Karpas-422 (cell line): Measurements from ENCODE around the gene HCFC2. TPM values are rescaled to one million over a fixed set of nuclear protein-coding genes. Genes with fewer than 3 reads are reported as not detected.

Experiments
- DNase-seq: peaks from one replicate; pipeline ENCODE4 v3.0.0-alpha.2; 2015
- H2AFZ ChIP-seq: fragments of 200-600 bp; sonication (generic); 2 replicates; pipeline ENCODE4 v1.6.1; 2014; ENCODE audit warnings: antibody characterized with exemption, low read length, mixed read lengths
- H3K27ac ChIP-seq: fragments of 200-600 bp; sonication (generic); 2 replicates; pipeline ENCODE4 v1.5.1; 2014; ENCODE audit warnings: mild to moderate bottlenecking, low read length, moderate library complexity
- H3K27me3 ChIP-seq: fragments of 200-600 bp; sonication (generic); 2 replicates; pipeline ENCODE4 v1.6.1; 2014; ENCODE audit warnings: low read length, mixed read lengths
- H3K36me3 ChIP-seq: fragments of 200-600 bp; sonication (generic); 2 replicates; pipeline ENCODE4 v1.6.1; 2014; ENCODE audit warnings: low read length, mixed read lengths; ENCODE audit not compliant: insufficient read depth
- H3K4me1 ChIP-seq: fragments of 200-600 bp; sonication (generic); 2 replicates; pipeline ENCODE4 v1.6.1; 2014; ENCODE audit warnings: mild to moderate bottlenecking, low read length, mixed read lengths
- H3K4me2 ChIP-seq: fragments of 200-600 bp; sonication (generic); 2 replicates; pipeline ENCODE4 v1.6.1; 2014; ENCODE audit warnings: low read length, low read depth, mild to moderate bottlenecking; ENCODE audit not compliant: poor library complexity, severe bottlenecking
- H3K4me3 ChIP-seq: fragments of 200-600 bp; sonication (generic); 2 replicates; pipeline ENCODE4 v1.5.1; 2014; ENCODE audit warnings: mild to moderate bottlenecking, antibody characterized with exemption, low read length, mixed read lengths
- H3K79me2 ChIP-seq: fragments of 200-600 bp; sonication (generic); 2 replicates; pipeline ENCODE4 v1.6.1; 2014; ENCODE audit warnings: mild to moderate bottlenecking, low read length, mixed read lengths
- H3K9ac ChIP-seq: fragments of 200-600 bp; sonication (generic); 2 replicates; pipeline ENCODE4 v1.6.0; 2014; ENCODE audit warnings: low read length
- H3K9me2 ChIP-seq: fragments of 200-600 bp; sonication (generic), shearing (Covaris generic); replicated peaks from 2 replicates; pipeline ENCODE4 v1.6.0; 2014; ENCODE audit warnings: mild to moderate bottlenecking, low read length, moderate library complexity; ENCODE audit not compliant: insufficient read depth
- H3K9me3 ChIP-seq: fragments of 300-700, 200-600 bp; sonication (generic); 2 replicates; pipeline ENCODE4 v1.6.1; 2014; ENCODE audit warnings: low read length, mixed read lengths
- H4K20me1 ChIP-seq: fragments of 200-600 bp; sonication (generic); 2 replicates; pipeline ENCODE4 v1.6.1; 2014; ENCODE audit warnings: mild to moderate bottlenecking, antibody characterized with exemption, low read length, low read depth; ENCODE audit not compliant: insufficient read depth
- total RNA-seq: library from RNA; depleted of rRNA; stranded (reverse); fragments of >200 nt; shearing (Covaris generic); gene quantifications from 2 replicates; pipeline ENCODE4 v1.2.3, GENCODE V29; 2014; ENCODE audit warnings: low replicate concordance

The HCFC2 gene
- total RNA-seq, 1 experiment from 2014 or later = 17.2 TPM

DNA sequence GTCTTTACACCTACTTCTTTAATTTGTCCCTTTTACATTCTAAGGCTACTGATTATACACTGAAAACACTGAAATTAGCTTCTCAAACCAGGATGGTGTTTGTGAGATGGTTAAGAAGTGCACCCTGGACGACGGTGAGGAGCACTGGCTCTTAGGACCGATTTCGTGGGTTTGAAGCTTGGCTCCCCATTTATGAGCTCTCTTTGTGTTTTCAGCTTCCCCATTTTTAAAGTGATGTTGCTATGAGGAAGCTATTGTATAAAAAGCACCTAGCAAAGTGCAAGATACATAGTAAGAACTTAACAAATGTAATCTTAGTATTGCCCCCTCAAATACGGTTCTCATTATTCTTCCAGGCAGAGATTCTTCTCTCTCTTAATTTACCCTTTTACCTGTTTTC lies 69.0 kb downstream of the HCFC2 start:
- H3K27ac ChIP-seq = no peak overlapping the region
- no peaks in the 10 kb centered on the region for H3K27me3 ChIP-seq
- no peak overlapping the region for H2AFZ ChIP-seq
- H3K4me3 ChIP-seq = no peak overlapping the region
- no peak overlapping the region for H3K9ac ChIP-seq
- H4K20me1 ChIP-seq = no peaks in the 10 kb centered on the region
- no peaks in the 10 kb centered on the region for H3K9me3 ChIP-seq
- peaks cover 84% of the 10 kb centered on the region for H3K79me2 ChIP-seq
- no peak overlapping the region for H3K4me2 ChIP-seq
- H3K9me2 ChIP-seq = no peaks in the 10 kb centered on the region
- peak; percentile 46 for DNase-seq
- H3K36me3 ChIP-seq = peaks cover 25% of the 10 kb centered on the region; the same call in 1 of the 2 replicates
- H3K4me1 ChIP-seq = peaks cover 35% of the 10 kb centered on the region

- Histone ChIP-seq H3K9me2 (no peaks in the 10 kb centered on the region), H4K20me1 (no peaks in the 10 kb centered on the region), H3K4me3 (no peak overlapping the region), H3K9ac (no peak overlapping the region; the same call in 1 of the 2 replicates), H3K4me1 (peaks cover 40% of the 10 kb centered on the region), H3K9me3 (no peaks in the 10 kb centered on the region), H3K27ac (no peak overlapping the region), H3K4me2 (no peak overlapping the region), H2AFZ (no peak overlapping the region), H3K79me2 (peaks cover 82% of the 10 kb centered on the region), H3K36me3 (peaks cover 24% of the 10 kb centered on the region; the same call in 1 of the 2 replicates), H3K27me3 (no peaks in the 10 kb centered on the region)
- DNase-seq = no peak
Measured at GRCh38 chr12:104133866-104134265, 69.5 kb downstream of the HCFC2 start.

GRCh38 chr12:104134882-104135281 lies 70.6 kb downstream of the HCFC2 start:
- no peaks in the 10 kb centered on the region for H3K9me2 ChIP-seq
- peaks cover 74% of the 10 kb centered on the region for H3K79me2 ChIP-seq
- H3K27ac ChIP-seq = peak overlapping the region; percentile 75
- no peaks in the 10 kb centered on the region for H3K27me3 ChIP-seq
- peaks cover 41% of the 10 kb centered on the region for H3K4me1 ChIP-seq
- no peak overlapping the region for H3K4me3 ChIP-seq
- no peaks in the 10 kb centered on the region for H4K20me1 ChIP-seq
- no peak overlapping the region for H2AFZ ChIP-seq
- peak overlapping the region; percentile 83 for H3K4me2 ChIP-seq
- no peaks in the 10 kb centered on the region for H3K9me3 ChIP-seq
- no peak for DNase-seq
- no peak overlapping the region for H3K9ac ChIP-seq
- peaks cover 19% of the 10 kb centered on the region; the same call in 1 of the 2 replicates for H3K36me3 ChIP-seq

- DNase-seq = peak; percentile 69
- peaks cover 58% of the 10 kb centered on the region for H3K79me2 ChIP-seq
- peak overlapping the region; percentile 90 for H3K9ac ChIP-seq
- no peaks in the 10 kb centered on the region for H3K27me3 ChIP-seq
- peak overlapping the region; percentile 83 for H3K4me2 ChIP-seq
- H4K20me1 ChIP-seq = no peaks in the 10 kb centered on the region
- peak overlapping the region; percentile 92 for H3K4me3 ChIP-seq
- H2AFZ ChIP-seq = no peak overlapping the region
- no peaks in the 10 kb centered on the region for H3K9me2 ChIP-seq
- peak overlapping the region; percentile 75 for H3K27ac ChIP-seq
- H3K9me3 ChIP-seq = no peaks in the 10 kb centered on the region
- H3K36me3 ChIP-seq = peaks cover 14% of the 10 kb centered on the region; the same call in 1 of the 2 replicates
- peaks cover 41% of the 10 kb centered on the region for H3K4me1 ChIP-seq
Measured at GRCh38 chr12:104136577-104136976, 72.2 kb downstream of the HCFC2 start.

DNA sequence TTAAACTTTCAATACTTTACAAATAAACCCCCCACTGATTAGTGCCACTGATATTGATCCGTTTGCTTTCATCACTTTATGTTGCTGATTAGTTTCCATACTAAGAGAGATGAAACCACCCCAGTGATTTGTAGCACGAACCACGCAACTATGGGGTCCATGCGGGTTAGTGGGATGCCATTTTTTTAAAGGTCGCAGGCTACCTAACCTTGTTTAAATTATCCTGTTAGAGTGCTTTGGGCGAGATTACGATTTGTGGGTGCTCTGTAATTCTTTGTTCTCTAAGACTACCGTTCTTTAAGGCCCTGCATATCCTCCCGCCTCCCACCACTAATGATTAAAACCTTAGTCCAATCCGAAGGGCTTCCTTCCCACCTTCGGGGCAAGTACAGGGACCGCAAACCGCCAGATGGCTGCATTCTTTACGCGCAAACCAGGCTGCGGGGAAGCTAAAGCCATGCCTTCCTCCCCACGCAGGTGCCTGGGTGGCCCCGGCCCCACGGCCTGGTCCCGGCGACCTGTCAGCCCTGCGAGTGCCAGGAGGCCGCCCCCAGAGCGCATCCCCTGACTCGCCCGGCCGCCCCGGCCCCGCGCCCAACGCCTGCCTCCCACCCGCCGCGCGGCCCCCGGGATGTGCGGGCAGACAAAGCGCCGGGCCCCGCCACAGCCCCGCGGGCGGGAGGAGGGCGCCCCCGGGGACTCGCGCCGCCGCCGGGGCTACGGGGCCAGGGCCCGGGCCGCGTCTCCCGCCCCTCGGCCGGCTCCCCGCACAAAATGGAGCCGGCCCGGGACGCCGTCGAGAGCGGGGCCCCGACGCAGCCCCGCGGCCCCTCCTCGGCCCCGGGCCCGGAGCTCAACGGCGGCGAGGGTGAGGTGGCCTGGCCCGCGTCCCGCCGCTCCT lies 72.9 kb downstream of the HCFC2 start:
- Histone ChIP-seq H3K4me1 (peaks cover 41% of the 10 kb centered on the region), H3K4me2 (peak overlapping the region; percentile 83), H3K9me2 (no peaks in the 10 kb centered on the region), H3K27me3 (no peaks in the 10 kb centered on the region), H3K36me3 (peaks cover 8% of the 10 kb centered on the region; the same call in 1 of the 2 replicates), H3K9ac (peak overlapping the region; percentile 90), H3K27ac (peak overlapping the region; percentile 75), H3K9me3 (no peaks in the 10 kb centered on the region), H4K20me1 (no peaks in the 10 kb centered on the region), H2AFZ (0 out of 2 replicates have a peak overlapping the region, but pooled peaks have one; percentile 3), H3K4me3 (peak overlapping the region; percentile 92), H3K79me2 (peaks cover 51% of the 10 kb centered on the region)
- DNase-seq = peak; percentile 78

GRCh38 chr12:104137902-104138796 lies 73.8 kb downstream of the HCFC2 start, which contains the start of gene NFYB:
Gene NFYB, minus strand, starts transcription at chr12:104138210. Its CDS starts 2,757 bp downstream, at chr12:104135453.
- H3K79me2 ChIP-seq = peaks cover 42% of the 10 kb centered on the region
- H3K4me3 ChIP-seq = peak within 1 kb of the TSS; percentile 92
- H3K9me3 ChIP-seq = no peaks in the 10 kb centered on the region
- H4K20me1 ChIP-seq = no peaks in the 10 kb centered on the region
- peak; percentile 98 for DNase-seq
- H3K4me2 ChIP-seq = peak within 1 kb of the TSS; percentile 83
- H2AFZ ChIP-seq = peak within 1 kb of the TSS; percentile 73; the same call in 1 of the 2 replicates
- peak within 1 kb of the TSS; percentile 75 for H3K27ac ChIP-seq
- H3K9me2 ChIP-seq = no peaks in the 10 kb centered on the region
- no peaks in the 10 kb centered on the region for H3K27me3 ChIP-seq
- H3K9ac ChIP-seq = peak within 1 kb of the TSS; percentile 90
- peaks cover 41% of the 10 kb centered on the region for H3K4me1 ChIP-seq
- H3K36me3 ChIP-seq = peaks cover under 1% of the 10 kb centered on the region; the same call in 1 of the 2 replicates

DNA sequence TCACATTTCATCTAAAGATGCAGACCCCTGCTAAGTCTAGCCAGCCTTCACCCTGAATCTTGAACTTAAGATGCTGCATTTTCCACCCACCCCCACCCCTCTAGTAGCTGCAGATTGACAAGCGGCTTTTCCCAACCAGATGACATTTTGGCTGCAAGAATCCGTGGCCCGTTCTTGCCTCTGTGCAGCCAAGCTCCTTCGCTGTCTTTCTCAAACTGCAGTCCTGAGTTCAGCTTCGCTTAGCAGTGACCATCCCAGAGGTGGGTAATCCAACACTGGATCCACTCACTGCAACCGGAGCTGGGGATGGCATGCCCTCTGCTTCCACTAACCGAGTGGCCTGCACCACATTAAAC lies 74.4 kb downstream of the HCFC2 start:
- peak overlapping the region; percentile 70 for H3K9ac ChIP-seq

More for the DNA sequence above, 74.4 kb downstream of the HCFC2 start:
- Histone ChIP-seq H3K27ac (no peak overlapping the region), H3K4me1 (peaks cover 39% of the 10 kb centered on the region), H3K36me3 (no peaks in the 10 kb centered on the region; the same call in 1 of the 2 replicates), H3K27me3 (no peaks in the 10 kb centered on the region), H4K20me1 (no peaks in the 10 kb centered on the region), H2AFZ (0 out of 2 replicates have a peak overlapping the region, but pooled peaks have one; percentile 73), H3K4me3 (peak overlapping the region; percentile 51; the same call in 1 of the 2 replicates), H3K4me2 (peak overlapping the region; percentile 58), H3K9me3 (no peaks in the 10 kb centered on the region), H3K9me2 (no peaks in the 10 kb centered on the region), H3K79me2 (peaks cover 36% of the 10 kb centered on the region)
- no peak for DNase-seq
